Brain pericyte (primary cell): ENCODE data around the gene DOCK3.
"Not testable (repeated sequence)": the region's sequence is repeated elsewhere in the genome, so short reads cannot be mapped to it uniquely, and the experiment has no call there.

ENCODE experiments used
- DNase-seq: peaks from one replicate; pipeline ENCODE4 v3.0.0-alpha.2; 2012; ENCODE audit warnings: low read depth, low spot score

DOCK3 gene

GRCh38 chr3:51355891-51356578 is 681.3 kb downstream of the DOCK3 start:
- DNase-seq: no peak

- no peak for DNase-seq
Measured at GRCh38 chr3:51357856-51358255, 683.1 kb downstream of the DOCK3 start.

- DNase-seq: no peak
Measured at GRCh38 chr3:51358981-51359380, 684.3 kb downstream of the DOCK3 start.

- no peak for DNase-seq
Measured at GRCh38 chr3:51360806-51361205, 686.1 kb downstream of the DOCK3 start.

DNA sequence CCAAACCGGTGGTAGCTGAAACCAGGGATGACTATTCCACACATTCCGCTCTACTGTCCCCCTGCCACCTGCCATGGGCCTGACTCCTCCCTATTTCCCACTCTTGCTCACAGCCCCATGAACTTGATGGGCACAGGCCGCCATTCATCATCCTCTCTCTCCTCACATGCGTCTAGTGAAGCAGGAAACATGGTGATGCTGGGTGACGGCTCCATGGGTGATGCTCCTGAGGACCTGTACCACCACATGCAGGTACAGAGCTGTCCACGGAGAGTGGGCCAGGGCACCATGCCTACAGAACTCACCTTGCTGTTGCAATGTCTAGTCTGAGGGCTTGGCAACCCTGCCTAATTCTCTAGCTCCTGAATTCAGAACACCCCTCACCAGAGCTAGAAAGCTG is 687.0 kb downstream of the DOCK3 start:
- DNase-seq: no peak

DNA sequence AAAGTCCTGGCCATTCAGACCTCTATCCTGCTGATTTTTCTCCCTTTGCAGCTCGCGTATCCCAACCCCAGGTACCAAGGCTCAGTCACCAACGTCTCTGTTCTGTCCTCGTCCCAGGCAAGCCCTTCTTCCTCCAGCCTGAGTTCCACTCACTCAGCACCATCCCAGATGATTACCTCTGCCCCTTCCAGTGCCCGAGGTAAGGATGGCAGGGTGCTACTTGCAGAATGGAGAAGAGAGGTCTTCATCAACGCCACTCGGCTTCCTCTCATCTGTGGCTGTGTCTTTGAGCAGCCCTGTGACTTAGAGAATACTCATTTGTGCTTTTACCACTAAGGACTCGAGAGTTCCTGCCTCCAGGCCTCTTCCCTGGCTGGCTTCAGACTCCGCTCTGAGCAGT is 687.7 kb downstream of the DOCK3 start:
- no peak for DNase-seq

- not testable (repeated sequence) for DNase-seq
Measured at GRCh38 chr3:51368276-51368675, 693.5 kb downstream of the DOCK3 start.

GRCh38 chr3:51371943-51372557 is 697.3 kb downstream of the DOCK3 start:
- peak; percentile 26 for DNase-seq

DNA sequence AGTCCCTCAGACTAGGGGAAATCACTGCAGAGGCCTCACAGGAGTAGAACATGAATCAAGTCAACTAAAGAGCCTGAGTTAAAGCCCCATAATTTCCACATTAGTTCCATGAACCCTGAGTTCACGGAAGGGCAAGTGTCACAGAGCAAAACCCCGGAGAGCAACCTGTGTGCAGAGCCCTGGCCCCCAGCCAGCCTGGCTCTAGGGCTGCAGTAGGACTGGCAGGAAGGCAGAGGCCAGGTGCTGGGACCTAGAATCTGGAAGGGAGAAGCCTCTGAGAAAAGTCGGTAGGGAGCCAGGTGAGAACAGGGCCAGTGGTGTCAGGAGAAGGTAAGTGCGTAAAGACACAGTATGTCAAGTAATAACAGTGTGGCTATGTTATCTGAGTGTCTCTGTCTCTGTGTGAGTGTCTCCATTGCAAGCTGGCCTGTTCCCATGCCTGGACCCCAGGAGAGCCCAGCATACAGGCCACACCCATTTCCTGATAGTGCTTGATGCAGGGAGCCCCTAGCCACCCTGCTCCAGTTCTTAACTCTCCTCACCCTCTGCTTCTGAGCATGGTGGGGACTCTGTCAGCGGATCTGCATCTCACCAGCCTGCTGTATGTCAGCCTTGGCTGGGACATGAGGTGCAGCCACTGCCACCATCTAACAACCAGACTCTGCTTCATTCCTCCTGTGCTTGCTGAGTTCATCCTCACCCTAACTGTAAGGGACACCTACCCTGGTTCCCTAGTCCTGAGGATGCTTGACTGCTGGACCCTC is 699.1 kb downstream of the DOCK3 start:
- DNase-seq: no peak

DNA sequence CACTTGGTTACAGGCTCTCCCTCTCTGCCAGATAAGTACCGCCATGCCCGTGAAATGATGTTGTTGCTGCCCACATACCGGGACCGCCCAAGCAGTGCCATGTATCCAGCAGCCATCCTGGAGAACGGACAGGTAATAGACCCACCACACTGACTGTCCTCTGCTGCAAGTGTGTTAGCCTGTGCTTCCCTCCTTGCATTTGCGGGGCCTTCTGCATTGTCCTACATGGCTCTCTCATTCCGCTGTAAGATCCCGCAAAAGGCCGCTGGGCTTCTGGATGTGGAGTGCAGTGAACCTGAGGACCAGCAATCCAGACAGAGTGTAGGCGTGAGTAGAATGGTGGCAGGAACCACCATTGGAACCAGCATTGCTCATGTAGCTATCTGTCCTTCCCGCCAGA is 699.7 kb downstream of the DOCK3 start:
- no peak for DNase-seq

DNA sequence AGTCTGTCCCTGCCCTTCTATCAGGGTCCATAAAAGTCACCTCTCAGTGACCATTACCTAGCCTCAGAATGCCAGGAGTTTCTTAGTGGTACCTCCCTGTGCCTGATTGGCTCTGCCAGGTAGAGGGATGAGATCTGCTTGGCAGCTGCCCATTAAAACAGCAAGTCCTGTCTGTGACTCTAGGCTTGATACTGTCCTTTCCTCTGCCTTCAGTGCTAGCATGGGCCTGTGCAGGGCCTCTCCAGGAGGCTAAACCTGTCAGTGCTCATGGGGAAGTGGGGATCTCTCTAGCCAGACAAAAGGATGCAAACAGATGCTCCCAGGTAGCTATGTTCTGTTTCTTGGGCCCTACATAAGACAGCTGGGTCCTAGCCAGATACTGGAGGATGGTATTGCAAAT is 700.4 kb downstream of the DOCK3 start:
- DNase-seq: no peak

GRCh38 chr3:51375571-51375970 is 700.8 kb downstream of the DOCK3 start:
- DNase-seq: no peak

DNA sequence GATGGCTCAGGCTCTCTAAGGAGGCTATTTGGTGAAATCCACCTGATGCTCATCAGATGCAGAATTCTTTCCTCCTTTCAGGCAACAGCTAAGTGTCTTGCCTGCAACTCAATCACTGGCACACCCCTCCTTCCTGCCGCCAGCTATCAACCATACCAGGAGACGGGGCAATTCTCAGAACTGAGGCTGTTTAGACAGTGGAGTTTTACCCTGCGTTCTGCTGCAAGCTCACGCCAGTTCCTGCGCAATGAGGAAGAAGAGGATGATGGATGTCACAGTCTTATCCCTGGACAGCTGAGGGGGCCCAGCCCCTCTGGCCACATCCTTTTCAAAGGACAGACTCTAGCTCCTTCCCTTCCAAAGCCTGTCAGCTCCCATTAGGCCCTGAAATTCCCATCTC is 703.3 kb downstream of the DOCK3 start:
- no peak for DNase-seq

DNA sequence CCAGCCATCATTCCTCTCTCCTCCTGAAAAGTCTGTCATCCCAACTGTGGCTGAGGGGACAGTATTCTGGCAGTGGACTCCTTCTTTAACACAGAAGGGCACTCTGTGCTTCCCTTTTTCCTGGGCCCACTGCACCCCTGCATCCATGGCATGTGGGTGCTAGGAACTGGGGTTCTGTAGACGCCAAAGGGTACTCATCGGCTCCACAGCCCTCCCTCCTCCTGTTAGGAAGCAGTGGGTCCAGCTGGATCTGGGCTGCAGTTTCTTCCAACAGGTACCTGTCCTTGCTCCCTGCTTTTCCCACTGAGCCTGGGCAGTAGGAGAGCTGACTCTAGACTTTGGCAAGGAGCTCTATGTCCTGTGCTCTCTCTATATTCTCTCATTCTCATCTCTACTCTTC is 704.0 kb downstream of the DOCK3 start:
- no peak for DNase-seq

DNA sequence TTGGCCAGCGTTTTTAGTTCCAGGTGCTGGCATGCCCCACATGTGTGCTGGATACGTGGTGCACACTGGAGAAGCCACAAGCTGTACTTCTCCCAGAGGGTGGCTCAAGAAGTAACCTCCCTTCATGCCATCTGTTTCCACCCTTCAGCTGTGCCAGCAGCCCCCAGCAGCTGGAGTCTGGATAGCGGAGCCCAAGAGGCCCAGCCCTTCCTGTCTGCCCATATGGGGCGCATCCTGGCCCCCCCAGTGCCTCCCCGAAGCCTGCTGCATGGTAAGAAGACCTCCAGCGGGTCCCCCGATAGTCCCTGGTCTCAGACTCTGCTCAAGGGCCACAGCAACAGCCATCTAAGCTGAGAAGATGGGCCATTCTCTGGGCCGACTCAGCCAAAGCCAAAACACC is 704.6 kb downstream of the DOCK3 start:
- DNase-seq: no peak

DNA sequence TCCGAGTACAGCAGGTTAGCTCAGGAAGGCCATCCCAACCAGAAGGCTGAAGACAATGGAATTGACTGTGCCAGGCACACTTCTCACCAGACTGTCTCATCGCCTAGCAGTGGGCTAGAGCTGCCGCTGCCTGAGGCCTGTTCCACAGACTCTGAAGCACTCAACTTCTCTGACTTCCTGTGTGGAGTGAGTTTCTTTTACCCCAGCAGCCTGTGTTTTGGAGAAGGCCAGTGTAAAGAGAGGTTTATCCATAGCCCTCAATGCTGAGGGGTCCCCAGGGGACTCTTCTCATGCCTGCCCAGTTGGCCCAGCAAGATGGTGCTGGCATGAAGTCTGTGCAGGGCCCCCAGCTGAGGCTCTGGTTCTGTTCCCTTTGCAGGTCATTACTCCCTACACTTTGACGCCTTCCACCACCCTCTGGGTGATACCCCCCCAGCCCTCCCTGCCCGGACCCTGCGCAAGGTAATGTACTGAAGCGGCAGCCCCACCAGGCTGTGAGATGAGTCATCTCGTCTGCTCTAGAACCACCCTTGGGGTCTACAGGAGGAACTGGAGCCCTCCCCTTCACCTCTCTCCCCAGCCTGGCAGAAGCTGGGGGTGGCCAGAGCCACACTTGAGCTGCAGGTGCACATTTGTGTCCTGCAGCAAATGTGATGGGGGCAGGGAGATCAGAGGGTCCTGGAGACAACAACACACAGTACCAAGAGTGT is 705.2 kb downstream of the DOCK3 start:
- no peak for DNase-seq

- DNase-seq: no peak
Measured at GRCh38 chr3:51380601-51381332, 706.0 kb downstream of the DOCK3 start.

GRCh38 chr3:51381333-51381705 is 706.6 kb downstream of the DOCK3 start:
- no peak for DNase-seq

DNA sequence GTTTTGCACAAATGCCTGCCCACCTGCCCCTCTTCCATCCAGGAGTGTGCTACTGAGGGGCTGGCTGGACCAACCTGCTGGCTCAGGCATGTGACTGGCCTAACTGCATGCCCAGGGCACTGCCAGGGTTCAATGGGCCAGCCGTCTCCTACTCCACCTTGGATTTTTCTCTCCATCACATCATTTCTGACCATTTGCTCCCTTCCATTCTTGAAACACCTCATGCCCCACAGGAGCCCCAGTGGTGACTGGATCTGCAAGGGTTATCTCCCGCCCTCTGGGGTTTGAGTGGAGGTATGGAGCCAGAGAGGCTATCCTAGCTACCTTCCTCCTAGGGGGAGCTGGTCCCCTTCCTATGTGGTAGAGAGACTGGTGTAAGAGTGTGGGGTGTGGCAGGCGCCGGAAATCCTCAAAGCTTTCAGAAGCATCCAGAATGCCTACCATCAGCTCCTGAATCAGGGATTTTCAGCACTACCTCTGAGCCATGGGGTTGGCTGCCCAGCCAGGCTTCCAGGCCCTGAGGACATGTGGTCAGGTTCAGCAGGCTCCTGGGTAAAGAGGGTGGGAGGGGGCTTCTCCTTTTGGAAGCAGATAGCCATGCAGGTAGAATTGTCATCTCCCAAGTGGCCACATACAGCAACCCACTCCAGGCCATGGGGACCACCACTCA is 707.5 kb downstream of the DOCK3 start:
- DNase-seq: no peak

GRCh38 chr3:51382947-51383578 is 708.3 kb downstream of the DOCK3 start:
- DNase-seq: no peak
